Stimulated activated naive CD4-positive, alpha-beta T cell (primary cell): ENCODE results near the gene NPTN.
"Not testable (repeated sequence)": the region's sequence is repeated elsewhere in the genome, so short reads cannot be mapped to it uniquely, and the experiment has no call there.

Experiments used
- DNase-seq, 6 experiments: peaks; one replicate each; lab custom pipeline; 2025; lab: John Stamatoyannopoulos, UW

NPTN gene

DNA sequence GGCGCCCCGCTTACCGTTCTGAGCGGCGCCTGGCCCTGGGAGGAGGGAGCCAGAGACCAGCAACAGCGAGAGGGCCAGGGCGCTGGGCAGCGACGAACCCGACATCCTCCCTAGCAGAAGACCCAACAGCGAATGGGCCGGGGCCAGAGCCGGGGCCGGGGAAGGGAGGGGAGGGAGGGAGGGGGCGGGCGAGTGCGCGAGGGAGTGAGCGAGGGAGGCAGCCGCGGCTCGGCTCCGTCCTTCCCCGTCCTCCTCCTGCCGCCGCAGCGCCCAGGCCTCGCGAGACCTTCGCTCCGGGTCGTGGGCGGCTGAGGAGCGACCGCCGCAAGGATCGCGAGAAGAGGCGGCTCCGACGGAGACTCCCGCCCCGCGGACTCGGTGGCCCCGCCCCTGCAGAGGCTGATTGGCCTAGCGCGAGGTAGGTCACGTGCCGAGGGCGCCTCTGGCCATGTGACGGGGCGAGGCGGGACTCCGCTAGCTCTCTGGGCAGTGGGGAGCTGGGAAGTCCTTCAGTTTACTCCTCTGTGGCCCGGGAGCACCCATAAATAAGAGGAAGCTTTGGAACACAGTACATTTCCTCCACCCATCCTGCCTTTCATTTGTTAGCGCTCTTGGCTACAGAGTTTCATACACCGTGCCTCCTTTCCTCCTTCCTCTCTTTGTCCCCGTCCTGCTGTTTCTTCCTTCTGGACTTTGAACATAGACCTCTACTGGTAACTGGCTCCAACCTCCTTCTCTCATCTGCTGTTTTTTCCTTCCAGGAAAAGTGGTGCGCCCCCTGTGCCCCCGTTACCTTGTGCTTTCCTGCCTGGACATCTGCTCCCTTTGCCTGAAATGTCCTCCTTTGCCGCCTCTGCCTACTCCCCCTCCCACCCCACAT is at the start of gene NPTN:
TSS of gene NPTN (minus strand) at position 279 of the 880 bp plus-strand sequence. CDS start at position 105, 174 bp downstream.
- peak; percentile 90 to 97 (median 94) for DNase-seq

DNA sequence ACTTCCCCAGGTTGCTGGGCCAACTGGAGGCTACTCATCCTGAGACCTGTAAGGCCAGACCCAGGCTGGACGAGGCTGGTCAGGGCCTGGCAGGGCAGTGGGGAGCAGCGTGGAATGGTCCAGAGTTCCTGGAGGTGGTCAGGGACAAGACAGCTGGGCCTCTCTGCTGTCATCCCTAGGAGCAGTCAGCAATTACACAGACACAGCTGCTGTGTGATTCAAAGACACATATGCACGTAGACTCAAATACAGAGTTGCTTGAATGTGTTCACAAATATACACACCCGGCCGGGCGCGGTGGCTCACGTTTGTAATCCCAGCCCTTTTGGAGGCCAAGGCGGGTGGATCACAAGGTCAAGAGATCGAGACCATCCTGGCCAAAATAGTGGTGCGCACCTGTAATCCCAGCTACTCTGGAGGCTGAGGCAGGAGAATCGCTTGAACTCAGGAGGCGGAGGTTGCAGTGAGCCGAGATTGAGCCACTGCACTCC is 49.5 kb upstream of the NPTN start:
- DNase-seq, result no peak

DNA sequence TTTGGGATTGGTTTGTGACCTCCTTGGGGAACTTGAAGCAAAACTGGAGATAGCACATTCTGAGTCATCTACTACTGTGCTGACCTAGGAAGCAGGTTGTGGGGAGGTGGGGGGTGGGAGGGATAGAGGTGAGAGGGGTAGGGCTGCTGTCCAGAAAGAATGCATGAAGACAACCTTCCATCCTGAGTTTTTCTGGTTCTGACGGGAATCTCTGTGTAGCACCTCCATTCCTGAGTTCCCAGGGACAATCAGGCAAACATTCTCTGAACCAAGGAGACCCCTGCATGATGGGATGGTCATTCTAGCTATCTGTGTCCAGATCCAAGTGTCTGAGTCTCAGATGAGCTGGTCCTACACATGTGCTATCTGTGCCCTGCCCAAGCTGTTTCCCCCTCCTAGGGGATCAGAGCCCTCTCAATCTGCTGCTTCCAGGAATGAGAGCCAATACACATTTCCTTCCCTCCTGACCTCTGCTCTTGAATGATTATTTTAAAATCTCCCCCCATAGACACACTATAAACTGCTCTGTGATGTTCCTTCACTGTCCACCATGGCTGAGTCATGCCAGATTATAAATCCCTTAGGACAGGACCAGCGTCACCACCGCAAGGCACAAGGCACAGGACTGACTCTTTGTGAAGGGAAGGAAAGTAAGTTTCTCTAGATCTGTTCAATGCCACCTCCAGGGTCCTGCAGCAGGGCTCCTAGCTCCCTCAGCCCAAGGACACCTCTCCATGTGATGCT is 48.8 kb upstream of the NPTN start:
- DNase-seq, result no peak

DNA sequence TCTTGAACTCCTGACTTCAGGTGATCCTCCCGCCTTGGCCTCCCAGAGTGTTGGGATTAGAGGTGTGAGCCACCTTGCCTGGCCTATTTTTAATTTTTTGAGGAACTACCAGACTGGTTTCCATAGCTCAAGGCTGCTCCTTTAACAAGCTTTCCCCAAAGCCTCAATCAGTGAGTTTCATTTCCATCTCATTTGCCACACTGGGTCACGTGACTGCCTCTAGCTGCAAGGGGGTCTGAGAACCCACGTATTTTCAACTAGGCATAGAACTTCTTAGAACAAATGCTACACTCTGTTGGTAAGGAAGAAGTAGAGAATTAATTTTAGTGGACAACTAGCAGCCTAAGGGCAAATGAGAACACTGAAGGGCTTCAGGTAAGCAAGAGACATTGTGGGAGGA is 47.9 kb upstream of the NPTN start:
- DNase-seq, result no peak

DNA sequence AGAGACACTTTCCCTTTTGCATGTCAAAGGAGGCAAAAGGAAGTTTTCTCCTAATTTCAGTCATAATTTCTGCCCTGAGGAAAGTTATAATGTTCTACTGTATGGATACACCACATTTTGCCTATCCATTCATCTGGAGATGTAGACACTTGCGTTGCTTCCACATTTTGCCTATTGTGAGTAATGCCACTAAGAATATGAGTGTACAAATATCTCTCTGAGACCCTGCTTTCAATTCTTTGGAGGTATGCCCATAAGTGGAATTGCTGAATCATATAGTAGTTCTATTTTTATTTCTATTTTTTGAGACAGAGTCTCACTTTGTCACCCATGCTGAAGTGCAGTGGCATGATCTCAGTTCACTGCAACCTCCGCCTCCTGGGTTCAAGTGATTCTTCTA is 47.4 kb upstream of the NPTN start:
- no peak for DNase-seq

DNA sequence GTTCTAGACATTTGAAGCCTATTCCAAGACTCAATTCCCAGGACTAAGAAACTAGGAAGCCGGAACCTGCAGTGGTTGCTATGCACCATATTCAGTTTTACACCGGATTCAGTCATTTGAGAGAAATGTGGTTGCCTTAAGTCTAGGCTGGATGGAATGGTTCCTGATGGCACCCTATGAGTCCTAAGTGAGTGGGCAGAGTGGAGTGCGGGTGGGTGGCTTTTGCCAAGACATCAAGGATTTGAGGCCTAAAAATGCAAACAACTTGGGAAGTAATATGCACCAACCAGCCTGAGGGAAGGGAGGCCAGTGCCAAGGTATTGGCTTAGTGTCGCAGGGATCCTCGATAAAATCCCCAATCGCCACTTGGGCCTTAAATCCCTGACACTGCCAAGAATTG is 46.8 kb upstream of the NPTN start:
- no peak for DNase-seq

DNA sequence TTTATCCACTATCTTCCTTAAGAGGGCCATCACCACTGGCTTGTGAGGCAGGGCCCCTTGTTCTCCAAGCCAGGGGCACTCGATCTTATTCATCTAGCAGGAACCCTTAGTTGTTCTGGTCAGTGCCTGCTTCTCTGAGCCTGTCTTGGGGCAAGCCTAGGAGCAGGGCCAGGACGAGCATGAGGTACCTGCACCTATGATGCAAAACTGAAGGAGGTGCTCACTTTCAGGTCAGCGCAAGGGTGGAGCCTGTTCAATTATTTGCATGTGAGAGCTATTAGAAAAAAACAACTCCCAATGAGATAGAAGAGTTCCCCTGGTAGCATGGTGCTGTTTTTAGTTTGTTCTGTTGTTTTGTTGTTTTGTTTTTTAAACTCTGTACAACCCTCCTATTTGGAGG is 46.0 kb upstream of the NPTN start:
- DNase-seq, result no peak

DNA sequence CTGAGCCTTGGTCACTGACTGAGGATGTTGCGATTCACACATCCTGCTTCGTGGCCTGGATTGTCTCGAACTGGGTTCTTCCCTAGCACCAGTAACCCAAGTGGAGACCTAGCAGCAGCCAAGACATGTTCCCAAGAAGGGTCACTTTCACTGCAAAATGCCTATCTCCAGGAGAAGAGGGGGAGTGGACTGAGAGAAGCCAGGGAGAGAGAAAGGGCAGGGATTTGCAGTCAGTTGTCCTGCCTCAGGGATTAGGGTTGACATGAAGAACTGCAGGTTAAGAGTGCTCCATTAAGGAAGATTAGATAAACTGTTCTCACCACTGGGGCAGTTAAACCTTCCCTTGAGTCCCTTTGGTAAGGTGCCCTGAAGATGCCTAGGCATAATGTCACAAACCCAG is 45.3 kb upstream of the NPTN start:
- no peak for DNase-seq

DNA sequence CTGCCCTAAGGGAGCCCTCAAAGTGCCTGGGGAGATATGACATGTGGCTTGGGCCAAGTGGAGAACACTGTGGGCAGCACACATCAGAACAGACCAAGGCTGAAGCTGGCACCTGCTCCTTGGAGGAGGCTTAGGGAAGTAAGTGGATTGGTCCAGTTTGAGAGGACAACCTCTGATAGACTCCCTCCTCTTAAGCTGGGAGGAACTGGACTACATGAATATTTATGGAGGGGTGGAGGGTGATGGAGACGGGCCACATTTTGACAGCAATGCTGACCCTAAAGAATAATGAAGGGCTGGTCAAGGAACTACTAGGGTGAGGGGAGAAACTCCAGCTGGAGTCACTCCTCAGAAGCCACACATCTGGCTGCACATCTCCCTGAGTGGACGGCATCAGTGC is 44.5 kb upstream of the NPTN start:
- no peak for DNase-seq

DNA sequence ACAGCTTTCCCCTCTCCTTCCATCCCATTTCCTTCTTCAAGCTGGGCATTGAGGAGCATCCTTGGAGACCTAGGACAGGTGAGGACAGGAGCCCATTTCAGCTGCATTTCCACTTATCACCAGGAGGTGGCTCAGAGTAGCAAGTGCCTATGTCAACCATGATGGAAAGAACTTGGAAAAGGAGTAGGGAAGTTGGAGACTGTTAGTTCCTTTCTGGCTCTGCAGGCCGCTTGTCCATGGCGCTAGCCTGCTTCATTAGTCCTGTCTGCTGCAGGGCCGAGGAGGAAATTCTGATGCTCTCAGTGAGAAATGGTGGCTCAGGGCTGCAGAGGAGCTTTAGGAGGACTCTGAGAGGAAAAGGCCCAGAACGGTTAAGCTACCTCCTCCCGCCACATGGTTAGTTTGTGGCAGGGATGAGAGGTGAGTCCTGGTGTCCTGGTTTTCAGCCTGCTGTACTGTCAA is 44.0 kb upstream of the NPTN start:
- peak in 5 of 6 experiments; percentile 13 to 60 (median 32) for DNase-seq

DNA sequence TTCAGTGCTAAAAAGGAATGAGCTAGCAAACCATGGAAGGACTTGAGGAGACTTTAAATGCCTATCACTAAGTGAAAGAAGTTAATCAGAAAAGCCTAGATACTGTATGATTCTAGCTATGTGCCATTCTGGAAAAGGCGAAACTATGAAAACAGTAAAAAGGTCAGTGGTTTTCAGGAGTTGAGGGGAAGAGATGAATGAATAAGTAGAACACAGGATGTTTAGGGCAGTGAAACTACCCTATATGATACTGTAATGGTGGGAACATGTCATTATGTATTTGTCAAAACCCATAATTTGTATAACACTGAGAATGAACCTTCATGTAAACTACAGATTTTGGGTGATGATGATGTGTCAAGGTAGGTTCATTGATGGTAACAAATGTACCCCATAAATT is 41.4 kb upstream of the NPTN start:
- no peak for DNase-seq

DNA sequence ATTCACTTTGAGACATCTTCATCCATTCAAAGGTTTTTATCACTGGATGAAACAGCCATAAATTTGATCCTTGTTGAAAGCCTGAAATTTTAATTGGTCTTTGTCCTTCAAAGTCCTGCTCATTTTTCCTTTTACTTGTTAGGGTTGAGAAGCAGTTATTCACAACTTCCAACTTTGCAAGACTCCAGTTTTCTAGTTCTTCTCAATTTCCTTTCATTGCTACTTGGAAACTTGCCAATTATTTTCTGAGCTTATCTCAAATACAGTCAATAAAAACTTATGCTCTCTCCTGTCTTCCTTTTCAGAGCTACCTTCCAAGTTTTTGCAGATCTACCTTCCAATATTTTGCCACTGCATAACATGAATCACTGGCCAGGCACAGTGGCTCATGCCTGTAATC is 27.3 kb upstream of the NPTN start:
- DNase-seq, result no peak

DNA sequence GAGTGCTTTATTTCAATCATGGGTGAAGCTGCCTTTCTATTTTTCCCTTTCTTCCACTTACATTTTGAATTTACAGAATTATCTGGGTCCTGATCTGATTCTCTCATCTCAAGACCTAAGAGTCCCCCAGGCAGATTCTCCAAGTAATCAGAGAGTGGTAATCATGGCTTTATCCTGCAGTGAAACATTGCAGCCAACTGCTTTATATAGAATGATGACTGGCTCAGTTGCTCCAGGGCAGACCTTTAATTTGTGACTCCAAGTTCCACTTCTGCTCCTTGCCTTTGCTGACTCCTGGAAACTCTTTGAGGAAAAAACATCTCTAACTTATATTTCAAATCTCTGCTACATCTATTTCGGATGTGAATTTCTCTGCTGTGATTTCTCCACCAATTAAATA is 25.5 kb upstream of the NPTN start:
- DNase-seq, result no peak

DNA sequence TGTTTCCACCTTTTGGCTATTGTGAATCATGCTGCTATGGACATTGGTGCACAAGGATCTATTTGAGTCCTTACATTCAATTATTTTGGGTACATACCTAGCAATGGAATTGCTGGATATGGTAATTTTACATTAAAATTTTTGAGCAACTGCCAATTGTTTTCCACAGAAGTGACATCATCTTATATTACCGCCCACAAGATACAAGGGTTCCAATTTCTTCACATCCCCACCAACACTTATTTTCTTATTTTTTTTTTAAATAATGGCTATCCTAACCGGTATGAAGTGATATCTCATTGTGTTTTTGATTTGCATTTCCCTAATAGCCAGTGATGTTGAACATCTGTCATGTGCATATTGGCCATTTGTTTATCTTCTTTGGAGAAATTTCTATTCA is 22.5 kb upstream of the NPTN start:
- DNase-seq, result no peak

DNA sequence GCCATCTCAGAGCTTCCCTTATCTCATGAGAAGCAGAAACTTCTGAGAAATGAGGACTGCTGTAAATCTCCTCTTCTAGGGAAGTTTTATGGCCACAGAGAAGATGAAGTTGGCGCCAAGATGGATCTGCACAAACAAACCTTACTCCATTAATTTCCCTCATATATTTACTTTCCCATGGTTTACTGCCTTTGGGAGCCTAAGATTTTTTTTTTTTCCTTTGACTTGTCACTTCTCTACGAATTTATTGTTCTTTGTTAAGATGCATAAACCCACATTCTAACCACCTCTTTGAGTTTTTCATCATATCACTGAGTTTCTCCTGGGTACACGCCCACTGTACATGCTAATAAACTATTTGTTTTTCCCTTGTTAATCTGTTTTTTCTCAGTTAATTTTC is 21.5 kb upstream of the NPTN start:
- DNase-seq, result no peak

DNA sequence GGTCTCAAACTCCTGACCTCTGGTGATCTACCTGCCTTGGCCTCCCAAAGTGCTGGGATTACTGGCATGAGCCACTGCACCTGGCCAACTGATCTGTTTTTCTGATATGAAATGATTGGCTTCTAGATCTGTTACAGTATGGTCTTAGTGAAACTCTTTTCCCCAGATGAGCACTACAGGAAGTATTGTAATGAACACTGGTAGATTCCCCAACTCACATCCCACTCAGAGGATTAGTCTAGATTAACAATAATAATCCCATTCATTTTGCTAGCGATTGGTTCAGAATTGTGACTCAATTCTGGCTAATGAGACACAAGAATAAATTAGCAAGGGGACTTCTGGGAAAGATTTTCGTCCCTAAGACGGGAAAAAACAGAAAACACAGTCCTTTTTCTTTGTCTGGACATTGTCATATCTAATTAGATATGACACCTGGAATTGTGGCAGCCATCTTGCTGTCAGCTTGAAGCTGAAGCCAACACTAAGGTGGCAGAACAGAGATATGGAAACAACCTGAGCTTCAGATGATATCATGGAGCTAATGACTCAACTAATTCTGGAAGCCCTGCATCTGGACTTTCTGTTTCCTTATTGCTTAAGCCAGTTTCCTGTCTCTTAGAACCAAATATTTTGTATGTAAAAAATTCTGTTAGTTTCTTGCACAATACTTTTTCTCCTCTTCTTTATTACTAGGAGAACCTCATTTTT is 17.4 kb upstream of the NPTN start:
- DNase-seq, result no peak

DNA sequence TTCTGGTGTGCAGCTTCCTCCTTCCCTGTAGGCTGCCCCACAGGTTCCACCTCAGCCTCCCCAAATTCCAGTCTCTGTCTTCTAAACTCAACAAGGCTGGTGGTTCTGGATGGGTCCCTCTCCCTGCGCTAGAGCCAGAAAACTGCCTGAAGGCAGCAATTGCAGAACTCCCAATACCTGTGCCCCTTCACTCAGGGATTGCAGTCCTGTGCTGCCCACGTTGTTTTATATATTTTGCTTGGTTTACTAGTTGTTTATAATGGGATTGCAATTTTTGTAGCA is 14.8 kb upstream of the NPTN start:
- DNase-seq, result no peak

DNA sequence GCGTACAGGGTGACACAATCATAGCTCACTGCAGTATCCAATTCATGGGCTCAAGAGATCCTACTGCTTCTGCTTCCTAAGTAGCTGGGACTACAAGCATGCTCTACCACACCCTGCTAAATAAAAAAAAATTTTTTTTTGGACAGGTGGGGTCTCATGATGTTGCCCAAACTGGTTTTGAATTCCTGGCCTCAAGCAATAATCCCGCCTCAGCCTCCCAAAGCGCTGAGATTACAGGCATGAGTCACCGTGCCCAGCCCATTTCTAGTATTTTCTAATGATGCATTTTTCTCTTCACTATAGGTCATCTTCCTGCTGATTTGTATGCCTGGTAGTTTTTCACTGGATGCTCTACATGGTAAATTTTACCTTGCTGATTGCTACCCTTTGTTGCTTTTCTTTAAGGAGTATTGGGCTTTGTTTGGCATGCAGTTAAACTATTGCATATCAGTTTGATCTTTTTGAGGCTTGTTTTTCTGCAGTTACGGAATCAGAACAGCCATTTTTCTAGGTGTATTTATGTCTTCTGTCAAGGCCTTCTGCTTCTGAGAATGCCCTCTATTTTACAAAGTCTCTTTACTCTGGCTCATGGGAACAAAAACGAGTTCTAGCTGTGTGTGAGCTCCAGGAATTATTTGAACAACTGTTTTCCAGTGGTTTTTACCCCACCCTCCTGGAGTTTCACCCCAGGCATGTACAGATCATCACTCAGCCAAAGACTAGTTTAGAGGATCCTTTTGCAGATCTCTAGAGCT is 14.2 kb upstream of the NPTN start:
- no peak for DNase-seq

DNA sequence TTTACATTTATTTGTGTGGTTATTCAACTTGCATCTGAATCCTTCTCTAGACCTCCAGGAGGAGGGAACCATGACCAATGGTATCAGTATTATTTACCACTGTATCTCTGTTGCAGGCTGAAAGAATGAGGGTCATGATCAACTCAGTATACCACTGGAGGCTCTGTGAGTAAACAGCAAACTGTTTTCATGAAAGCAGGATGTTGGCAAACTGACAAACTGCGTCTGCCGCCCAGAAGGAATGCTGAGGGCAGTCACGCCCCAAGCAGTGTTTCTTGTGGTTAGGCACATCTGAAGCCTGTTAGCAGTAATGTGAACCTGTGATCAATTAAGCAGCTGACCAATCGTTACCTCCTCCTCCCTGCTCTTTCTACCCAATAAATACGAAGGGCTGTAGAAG is 6.3 kb upstream of the NPTN start:
- DNase-seq, result not testable (repeated sequence)

DNA sequence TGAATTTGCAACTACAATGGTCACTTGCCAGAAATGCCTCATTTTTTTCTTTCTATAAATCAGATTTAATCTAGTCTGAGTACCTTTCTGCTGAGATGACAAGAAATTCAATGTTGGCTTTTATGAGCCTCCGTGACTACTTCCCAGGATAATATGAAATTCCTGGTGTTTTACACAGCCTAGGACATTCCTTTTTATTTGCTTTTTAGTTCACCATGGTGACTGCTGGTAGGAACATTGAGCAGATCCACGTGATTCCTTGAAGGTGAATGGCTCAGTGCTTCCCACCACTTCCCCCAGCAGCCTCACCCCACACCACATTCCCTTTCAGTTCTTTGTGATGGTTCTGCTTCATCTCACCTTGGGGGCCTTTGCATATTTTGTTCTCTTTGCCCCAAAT is 4.3 kb upstream of the NPTN start:
- no peak for DNase-seq

DNA sequence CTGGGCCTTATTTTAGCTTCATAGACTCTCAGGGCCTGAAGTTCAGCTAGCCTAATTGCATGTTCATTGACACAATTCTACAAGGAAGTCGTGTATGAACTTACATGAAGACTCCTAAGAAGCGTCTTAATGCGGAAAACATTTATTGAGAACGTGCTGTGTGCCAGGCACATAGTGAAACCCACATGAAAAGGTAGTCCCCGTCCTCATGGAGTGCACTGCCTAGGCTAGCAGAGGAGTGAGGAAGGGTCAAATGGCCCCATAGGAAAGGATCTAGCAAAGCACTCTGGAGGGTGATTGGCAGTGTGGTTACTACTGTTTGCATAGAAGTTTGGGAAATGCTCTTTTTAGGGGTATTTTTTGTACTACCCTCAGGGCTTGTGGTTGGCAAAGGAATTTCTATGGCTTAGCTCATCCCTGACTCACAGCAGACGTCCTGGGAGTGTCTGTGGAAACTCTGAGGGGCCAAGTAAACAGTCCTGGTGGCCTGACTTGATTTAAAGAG is 854 bp upstream of the NPTN start:
- DNase-seq, result peak in 1 of 6 experiments; percentile 17

DNA sequence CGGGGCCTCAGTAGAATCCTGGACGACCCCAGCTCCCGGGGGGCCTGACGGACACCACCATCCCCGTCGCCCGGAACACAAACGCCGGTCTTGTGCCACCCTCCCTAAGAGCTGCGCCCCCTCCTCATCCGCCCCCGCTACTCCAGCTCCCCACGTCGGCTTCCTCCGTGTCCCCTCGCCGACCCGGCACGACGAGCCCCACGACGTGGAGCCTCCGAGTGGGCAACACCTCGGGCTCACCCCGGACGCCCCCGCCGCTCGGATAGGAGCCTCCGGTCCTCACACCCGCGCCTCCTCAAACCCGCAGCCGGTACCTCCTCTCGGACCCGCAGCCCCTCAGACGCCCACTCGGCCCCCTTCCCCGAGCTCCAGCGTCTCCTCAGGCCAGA is 525 bp downstream of the NPTN start:
- DNase-seq, result peak in 2 of 6 experiments; percentile 17 to 20
